ENCODE measurements around the gene ANKH.

ANKH gene

DNA sequence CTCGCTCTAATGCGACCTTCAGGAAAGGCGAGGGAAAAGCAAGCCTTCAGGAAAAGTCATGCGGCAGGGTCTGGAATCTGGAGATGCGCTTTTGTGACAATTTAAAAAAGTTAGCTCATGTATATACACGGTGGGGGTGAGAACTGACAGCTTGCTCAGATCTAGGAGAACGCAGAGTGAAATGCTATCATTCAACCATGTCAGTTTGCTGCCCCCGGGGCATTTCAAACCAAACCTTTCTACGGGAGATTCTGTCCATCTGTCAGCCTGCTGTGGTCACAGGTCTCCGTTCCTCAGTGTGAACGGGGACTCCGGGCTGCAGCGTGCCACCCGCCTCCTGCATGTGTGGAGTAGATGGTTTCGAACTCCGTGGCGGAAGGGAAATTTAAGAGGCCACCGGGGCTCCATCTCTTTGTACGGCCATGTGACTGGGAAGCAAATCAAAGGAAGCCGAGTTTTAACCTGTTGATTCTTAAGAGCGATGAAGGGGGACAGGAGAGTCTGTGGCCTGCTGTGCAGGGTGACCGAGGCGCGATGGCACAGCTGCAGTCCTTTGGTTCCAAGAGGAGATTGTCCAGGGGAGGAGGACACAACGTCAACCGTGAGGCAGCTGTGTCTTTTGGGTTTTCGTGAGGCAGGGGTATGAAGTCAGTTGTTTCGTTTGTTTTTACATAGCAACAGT is 161.1 kb downstream of the ANKH start:
- no peak for DNase-seq

DNA sequence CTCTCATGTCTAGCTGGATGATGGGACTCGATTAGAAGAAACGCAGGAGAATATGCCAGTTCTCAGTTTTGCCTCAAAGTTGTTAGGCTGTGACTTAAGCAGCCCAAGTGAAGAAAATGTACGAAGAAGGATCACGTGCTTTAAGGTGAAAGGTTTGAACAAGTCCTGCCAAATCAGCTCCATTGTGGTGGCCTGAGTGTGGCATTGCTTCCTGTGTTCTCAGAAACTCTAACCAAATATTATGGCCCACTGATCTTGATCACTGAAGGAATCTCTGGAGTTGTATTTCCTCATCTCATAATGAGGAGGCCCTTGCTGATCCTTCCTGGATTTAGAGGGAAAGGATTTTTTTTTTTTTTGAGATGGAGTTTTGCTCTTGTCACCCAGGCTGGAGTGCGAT is 163.0 kb downstream of the ANKH start:
- no peak for DNase-seq

DNA sequence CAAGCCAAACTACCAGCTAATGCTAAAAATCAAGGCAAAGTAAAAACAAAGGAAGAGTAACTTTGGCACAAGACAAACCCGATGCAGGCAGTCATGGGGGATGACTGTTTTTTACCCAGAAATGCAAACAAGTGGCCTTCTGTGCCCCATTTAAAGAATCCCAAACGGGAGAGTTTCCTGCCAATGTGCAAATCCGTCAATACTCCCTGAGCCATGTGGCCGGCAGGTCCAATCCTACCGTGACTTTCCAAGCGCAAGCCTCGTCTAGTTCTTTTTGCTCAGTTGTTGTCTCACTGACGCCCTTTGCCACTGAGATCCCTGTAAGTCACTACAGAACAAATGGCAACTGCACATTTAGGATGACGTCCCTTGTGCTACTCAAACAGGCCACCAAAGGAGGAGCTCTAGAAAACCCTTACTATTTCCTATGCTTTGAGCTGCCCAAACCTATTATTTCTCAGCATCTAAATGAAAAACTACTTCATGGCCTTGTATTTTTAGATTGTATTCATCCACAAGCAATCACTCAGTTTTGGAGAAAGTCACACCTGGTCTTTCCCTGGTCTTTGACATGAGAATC is 163.7 kb downstream of the ANKH start:
- DNase-seq: no peak

DNA sequence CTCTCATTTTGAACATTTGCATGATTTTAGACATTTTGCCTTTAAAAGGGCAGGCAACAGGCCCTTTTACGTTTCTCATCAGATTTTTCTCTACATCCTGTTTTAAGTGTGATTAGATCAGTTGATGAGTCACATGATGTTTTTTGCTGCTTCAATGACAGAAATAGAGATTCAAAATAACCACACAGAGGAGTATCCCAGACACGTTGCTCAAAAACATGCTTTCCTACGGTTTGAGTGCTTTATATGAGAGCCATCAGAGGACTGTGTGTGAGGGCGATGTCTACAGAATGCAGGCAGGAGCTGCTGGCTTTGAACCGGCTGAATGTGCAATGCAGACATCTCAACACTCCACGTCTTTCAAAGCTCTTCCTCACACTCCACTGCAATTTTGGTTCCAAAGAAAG is 165.0 kb downstream of the ANKH start:
- no peak for DNase-seq

DNA sequence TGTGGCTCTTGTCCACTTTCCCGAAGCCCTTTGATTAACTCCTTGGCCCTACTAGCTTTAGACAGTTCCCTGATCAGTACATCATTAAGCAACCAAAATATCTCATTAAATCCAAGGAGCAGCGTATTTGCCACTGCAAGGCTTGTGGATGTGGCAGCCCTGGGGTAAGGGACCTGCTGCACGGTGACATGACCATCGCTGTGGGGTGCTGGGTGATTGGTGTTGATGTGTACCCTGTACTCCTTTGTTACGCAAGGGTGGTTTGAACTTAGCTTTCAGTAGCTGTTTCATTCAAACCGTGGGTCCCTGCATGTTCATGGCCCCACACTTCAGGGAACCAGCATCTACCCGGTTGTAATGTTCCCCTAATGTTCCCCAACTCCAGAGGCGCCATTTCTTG is 166.0 kb downstream of the ANKH start:
- DNase-seq: no peak

DNA sequence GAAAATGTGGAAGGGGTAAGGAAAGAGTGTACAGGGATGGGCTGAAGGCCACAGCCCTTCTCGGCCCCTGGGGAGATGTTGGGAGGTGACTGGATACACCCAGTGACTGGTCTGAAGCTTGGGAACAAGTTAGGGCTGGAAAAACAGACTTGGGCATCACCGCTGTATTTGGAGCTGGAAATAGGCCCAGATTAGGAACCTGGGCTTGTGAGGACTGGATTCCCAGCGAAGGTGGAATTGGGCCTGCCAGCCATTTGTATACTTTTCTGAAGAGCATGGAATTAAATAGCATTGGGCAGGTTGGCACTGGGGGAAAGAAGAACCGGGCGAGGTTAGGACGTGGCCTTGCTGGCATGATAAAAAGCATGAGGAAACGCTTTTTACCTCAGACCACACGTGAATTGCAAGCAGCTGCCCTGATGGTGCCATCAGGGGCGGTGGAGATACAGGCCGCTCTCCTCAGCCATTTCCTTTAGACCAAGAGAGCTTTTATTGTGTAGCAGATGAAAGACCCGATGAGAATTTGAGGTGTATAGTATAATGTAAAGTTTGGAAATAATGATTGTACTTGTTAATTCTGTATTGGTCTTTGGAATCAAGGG is 169.2 kb downstream of the ANKH start:
- no peak for DNase-seq

DNA sequence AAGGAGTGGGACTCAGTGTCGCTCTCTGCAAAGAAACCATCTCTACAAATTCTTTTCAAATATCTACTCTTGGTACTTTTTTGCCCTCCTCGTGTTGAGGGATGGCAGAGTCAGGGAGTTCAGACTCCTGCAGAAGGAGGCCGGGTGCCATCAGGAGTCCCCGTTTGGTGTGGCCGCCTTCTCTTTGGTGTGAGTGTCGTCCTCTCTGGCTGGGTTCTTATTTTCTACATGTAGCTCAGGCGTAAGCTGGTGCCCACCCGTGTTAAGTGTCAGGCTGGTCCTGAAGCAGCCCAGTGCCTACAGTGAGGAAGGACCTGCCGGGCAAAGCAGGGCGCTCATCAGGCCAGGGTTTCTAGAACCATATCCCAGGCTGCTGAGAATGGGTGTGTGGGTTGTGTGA is 170.0 kb downstream of the ANKH start:
- no peak for DNase-seq

DNA sequence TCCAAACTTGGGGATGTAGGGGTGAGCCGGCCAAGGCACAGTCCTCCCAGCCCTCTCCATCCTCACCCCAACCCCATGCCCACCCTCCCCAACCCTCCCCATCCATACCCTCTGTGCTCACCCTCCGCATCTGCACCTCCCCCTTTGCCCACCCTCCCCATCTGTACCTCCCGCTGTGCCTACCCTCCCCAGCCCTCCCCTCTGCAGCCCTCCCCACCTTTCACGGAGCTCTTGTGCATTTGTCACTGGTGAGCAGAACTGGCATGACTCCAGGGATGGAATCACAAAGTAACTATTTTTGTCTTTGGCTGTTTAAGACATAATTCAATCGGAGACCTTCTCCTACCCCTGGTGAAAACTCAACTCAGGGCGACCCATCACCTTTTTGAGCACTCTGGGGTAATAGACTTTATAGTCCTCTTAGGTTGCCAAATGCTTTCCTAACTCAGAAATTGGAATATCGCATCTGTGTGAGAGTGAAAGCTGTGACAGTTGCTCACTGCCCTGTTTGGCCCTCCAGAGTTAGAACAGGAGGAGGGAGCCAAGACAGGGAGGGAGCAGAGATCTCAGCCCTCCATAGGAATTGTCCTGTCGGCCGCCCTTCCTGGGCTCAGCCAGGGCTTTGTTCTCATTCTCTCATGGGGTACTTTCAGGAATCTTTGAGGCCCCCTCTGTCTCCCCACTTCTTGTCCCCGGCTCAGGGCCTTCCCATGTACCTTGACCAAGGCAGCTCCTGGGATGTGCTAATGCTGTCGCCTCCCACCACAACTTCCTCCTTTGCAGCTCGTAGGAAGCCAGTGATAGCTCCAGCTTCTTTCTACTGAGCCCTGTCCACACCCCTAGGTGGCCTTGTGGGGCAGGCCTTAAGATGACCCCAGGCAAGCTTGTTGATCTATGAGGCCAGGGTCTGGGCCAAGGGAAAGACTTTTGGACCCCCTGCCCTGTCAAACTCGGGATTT is 170.8 kb downstream of the ANKH start:
- DNase-seq: no peak

DNA sequence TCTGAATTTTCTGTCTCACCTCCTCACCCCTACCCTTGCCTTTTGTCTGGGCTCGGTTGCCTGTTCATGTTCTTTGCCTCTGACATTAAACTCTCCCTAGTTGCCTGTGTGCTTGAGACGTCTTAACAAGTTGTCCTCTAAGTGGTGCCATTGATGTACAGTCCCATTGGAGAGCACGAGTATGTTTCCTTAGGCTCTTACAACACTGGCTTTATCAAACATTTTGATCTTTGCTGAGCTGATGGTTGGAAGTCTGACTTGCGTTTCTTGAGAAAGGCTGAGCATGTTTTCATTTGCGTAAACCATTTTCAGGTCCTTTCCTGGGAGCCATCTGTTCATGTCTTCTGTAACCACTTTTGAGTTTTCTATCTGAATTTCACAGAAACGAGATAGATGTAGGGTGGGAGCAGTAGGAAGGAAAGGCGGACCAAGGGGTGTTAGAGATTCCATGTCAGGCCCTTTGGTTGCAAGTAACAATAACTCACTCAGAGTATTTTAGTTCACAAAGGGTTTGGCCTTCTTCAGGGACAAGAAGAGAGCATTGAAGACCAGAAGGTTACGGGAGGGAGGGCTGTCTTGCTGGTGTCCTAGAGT is 171.7 kb downstream of the ANKH start:
- DNase-seq: no peak

DNA sequence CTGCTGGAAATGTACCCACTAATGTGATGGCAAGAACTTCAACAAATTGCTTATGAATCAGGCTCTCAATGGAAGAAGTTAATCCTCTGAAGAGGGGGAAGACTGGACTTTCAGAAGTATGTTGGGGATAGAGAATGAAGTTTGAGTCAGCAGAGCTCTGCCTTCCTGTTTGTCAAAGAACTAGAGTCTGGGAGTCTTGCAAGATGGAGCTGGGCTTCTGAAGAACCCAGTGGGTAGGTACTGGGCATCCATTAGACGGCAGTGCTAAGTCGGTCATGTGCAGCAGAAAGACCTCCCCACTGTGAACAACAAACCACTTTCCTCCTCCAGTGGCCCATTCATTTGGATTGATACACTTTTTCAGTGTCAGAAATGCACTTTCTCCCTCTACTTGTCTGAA is 172.4 kb downstream of the ANKH start:
- no peak for DNase-seq

DNA sequence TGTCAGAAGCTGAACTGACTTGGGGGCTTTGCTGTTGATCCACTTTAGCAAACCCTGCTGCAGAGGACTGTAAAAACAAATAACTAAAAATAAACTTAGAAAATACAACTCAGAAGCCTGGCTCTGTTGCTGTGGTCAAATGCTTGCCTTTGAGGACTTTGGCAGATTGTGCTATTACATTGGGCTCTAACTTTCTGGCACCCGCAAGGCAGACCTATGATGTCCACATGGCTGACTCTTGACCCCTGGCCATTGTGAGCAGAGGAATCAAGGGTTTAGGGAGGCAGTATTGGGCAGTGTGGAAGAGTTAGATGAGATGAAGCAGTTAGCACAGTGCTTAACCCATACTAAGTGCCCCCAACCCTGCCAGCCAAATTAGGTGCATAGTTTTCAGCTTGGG is 173.1 kb downstream of the ANKH start:
- no peak for DNase-seq

DNA sequence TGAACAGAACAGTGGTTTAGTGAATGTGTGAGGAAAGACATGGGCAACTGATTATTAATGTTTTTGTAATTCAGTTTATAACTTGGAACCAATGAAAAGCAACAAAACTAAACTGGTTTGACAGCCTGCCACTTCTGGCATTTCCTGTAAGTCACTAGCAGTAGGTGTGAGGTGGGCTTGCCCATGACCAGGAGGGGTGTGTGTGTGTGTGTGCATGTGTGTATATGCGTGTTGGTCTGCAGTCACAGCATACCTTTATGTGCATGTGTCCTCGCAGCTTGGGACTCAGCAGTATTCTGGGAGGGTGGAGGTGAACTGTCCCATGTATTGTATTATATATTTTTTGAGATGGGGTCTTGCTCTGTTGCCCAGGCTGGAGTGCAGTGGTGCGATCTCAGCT is 174.7 kb downstream of the ANKH start:
- no peak for DNase-seq

DNA sequence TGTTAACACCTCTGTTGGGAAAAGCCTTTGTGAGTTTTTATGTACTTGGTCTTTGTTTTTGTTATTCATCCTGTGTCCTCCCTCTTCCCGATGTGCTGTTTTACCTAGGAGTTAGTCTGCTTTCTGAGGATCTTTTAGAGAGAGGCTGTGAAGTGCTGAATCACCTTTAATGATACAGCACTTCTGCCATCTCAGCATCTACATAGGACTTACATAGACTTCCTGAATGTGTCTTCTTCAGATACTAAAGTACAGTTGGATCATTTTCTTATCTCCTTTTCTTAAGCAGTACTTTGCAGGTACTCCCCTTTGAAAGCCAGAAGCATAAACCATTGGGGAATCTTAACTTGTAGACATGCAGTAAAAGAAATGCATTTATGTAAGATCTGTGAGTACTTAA is 175.5 kb downstream of the ANKH start:
- DNase-seq: no peak

DNA sequence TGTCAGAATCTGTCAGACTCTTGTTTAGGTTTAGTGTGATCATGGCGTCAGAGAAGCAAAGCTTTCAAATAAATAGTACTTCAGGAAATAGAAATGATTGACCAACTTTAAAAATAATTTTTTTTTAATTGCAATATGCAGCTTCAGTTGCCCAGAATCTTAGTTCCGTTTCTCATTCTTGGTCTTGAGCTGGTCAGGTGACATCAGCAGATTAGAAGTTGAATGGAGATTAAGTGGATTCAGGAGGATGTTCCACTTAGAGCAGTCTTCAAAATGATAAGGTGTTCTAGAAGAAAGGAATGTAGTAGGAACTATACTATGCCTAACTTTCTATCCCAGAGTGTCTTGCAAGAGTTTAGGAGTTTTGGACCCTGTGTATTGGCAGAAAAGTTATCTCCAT is 176.4 kb downstream of the ANKH start:
- DNase-seq: no peak

DNA sequence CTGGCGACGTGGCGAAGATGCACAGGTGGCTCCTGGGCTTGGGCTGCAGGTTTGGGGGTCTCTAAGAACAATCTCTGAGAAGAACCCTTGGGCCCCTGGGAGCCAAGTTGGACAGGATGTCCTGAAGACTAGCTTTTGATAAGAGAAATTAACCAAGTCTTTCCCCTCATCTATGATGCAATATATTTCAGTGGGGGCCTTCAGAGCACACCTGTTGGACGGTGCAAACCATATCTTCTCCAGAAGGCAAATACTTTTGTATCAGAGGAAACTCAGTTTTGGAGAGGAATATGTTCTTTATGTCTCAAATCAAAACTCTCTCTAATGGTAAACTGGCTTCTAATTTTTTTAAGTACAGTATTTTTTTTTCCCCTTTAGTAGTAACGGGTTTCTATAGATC is 178.5 kb downstream of the ANKH start:
- no peak for DNase-seq

DNA sequence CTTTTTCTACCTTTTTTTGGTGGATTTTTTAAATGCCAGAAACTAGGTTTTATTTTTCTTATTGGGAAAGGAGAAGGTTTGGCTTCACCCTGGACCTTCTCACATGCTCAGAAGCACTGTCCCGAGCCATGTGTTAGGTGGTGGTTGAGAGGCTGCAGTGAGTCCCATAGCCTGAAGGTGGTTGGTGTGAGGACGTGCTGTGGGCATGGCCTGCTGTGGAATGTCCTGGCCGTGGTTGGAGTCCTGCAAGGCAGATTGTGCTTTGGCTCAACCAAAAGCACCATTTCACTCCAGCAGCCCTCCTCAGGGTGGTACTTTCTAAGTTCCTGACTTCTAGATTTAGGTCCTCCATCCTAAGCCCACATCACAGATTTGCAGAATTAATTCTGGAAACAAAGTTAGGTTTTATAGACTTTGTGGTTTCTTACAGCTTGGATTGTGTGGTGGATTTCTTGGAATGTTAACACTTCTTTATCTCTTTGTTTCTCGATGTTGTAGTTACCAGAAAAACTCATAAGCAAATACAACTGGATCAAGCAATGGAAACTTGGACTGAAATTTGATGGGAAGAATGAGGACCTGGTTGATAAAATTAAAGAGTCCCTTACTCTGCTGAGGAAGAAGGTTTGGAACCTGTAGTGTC is 184.4 kb downstream of the ANKH start:
- DNase-seq: no peak

DNA sequence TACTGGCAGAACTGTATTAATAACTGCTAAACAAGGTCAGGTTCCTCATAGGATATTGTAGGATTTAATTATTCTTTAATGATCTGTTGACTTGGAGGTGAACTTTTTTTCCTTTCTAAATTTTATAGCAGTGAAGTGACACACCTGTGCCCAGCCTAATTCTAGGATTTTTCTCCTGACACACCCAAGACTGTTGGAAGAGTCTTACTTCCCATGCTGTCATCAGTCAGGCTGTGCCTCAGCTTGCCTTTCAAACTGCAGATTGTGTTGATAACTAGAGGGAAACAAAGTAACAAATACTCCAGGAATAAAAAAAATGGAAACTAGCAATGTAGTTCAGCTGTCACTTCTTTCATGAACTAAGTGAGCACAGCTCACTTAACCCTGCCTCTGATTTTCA is 185.1 kb downstream of the ANKH start:
- no peak for DNase-seq

DNA sequence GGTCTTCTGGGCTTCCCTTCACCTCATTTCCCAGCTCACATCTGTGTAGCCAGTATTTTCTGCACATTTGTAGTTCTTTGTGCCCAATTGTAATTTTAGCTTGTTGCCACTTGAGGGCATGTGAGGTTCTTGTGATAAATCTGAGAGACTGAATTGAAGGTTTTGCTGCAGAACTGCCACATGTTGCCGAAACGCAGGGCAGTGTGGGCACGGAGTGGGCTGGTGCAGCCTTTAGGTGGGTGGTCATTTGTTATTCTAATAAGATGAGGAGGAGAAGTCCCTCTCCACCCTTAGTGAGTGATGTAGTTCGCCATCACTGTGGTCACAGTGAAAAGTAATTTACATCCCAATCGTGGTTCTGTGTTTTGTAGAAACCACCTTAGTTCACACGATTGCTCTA is 185.8 kb downstream of the ANKH start:
- no peak for DNase-seq

DNA sequence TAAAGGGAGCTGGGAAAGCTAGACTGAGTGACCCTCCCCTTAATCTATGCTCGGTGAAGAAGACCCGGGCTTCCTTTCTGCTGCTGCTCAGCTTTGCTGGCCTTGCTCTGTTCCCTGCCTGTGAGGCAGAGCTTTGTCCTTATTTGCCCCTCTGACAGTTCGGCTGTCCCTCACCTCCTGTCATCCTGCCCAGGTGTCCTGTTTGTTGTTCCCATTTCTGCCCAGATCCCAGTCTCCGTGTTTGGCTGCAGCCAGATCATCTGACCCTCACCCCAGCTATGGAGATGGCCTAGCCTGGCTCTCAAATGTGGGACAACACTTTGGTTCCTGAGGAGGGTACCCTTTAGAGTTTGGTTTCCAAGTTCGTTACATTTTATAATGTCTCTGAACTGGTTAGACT is 186.8 kb downstream of the ANKH start:
- DNase-seq: no peak

DNA sequence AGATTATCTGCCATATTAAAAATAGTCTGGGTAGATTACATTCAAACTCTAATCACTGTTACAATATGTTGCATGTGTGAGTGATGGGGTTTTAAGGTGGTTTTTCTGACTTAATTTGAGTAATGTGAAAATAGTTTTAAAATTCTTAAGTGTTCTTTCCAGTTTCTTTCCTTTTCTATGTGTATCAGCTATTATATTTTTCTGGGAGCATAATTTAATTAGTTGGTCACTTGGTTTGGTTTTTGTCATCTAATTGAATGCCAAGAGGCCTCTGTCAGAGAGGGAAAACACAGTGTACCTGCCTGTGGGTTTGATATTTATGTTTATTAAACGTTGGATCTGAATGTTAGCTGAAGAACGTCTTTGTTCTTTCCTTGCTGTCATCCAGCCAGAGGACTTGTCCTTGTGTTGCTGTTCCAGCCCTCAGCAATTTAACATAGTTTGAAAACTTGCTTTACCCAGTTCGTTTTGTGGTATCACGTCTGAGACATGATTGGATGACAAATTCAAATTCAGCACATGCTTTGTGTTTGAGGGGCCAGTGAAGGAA is 187.6 kb downstream of the ANKH start:
- no peak for DNase-seq

DNA sequence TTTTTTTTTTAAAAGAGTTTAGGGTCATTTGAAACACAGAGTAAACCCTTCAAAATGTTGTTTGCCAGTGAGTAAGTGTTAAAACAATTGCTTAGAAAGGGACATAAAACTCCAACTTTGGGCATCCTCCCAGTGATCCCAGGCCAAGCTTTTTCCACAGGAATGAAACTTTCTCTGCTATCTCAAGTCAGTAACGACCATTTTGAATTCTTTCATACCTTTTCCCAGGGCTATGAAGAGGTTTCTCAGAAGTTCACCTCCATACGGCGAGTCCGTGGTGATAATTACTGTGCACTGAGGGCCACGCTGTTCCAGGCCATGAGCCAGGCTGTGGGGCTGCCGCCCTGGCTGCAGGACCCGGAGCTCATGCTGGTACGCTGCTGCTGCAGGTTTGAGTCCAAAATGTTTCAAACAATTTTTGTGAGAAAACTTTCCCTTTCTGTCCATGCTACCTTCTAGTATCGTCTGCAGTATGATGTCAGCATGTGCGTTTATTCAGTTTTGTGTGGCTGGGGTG is 190.3 kb downstream of the ANKH start:
- no peak for DNase-seq

DNA sequence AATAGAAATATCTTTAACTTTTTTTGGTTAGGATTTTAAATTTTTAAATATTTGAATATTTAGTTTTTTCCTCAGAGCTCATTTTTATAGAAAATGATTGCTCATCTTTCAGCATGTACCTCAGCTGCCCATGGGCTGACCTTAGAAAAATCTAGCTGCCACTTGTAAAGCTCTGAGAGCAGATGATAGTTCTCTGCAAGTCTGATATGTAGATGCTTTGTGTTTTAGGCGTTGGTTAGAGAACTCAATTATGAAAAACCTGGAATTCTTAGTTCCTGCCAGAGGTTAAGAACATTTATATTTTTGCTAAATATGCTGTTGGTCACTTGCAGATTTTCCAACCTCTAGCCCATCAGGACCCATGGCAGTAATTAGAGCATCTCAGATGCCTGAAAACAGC is 192.0 kb downstream of the ANKH start:
- no peak for DNase-seq

Data from effector CD8-positive, alpha-beta T cell (primary cell).